MCF 10A (cell line): ENCODE results near the gene GRM7. TPM values are rescaled to one million over a fixed set of nuclear protein-coding genes. Genes with fewer than 3 reads are reported as not detected.

ENCODE experiments used
- BruUV-seq: library from RNA; stranded (reverse); fragments of 400-500 nt; replicated peaks from 2 replicates; lab custom pipeline; 2021; lab: Mats Ljungman, UMichigan
- CTCF ChIA-PET: fragments of 300-600 bp; sonication (Branson Sonifier 250); formaldehyde crosslinking; extraction: SDS; loops from one replicate; lab custom pipeline; 2021; ENCODE audit warnings: antibody characterized with exemption, inconsistent platforms; lab: Yijun Ruan, JAX
- POLR2A ChIA-PET: fragments of 300-600, 350-650 bp; sonication (Branson Sonifier 250); formaldehyde crosslinking; extraction: SDS; loops from one replicate; lab custom pipeline; 2020; ENCODE audit warnings: antibody characterized with exemption, inconsistent platforms; lab: Yijun Ruan, JAX
- DNase-seq: peaks from one replicate; pipeline ENCODE4 v3.0.0-alpha.2; 2018; ENCODE audit not compliant: unreplicated experiment
- H3K27ac Mint-ChIP-seq: one replicate; pipeline ENCODE4 v1.8.0; 2022; ENCODE audit warnings: mild to moderate bottlenecking, low read depth, mixed read lengths; ENCODE audit not compliant: unreplicated experiment
- H3K27me3 Mint-ChIP-seq: one replicate; pipeline ENCODE4 v1.8.0; 2022; ENCODE audit warnings: mixed read lengths; ENCODE audit not compliant: insufficient read depth, unreplicated experiment
- H3K36me3 Mint-ChIP-seq: one replicate; pipeline ENCODE4 v1.8.0; 2022; ENCODE audit warnings: mild to moderate bottlenecking, moderate library complexity, mixed read lengths; ENCODE audit not compliant: insufficient read depth, unreplicated experiment
- H3K4me1 Mint-ChIP-seq: one replicate; pipeline ENCODE4 v1.8.0; 2022; ENCODE audit warnings: mixed read lengths; ENCODE audit not compliant: insufficient read depth, unreplicated experiment
- H3K4me3 Mint-ChIP-seq: one replicate; pipeline ENCODE4 v1.8.0; 2022; ENCODE audit warnings: mild to moderate bottlenecking, moderate library complexity, mixed read lengths; ENCODE audit not compliant: unreplicated experiment
- H3K9me3 Mint-ChIP-seq: one replicate; pipeline ENCODE4 v1.8.0; 2022; ENCODE audit warnings: mixed read lengths; ENCODE audit not compliant: unreplicated experiment
- intact Hi-C: fragments of 100-400 bp; cut with micrococcal nuclease; formaldehyde crosslinking; loops from 2 replicates; pipeline ENCODE4 v1.14.1; 2022
- total RNA-seq: library from RNA; stranded (reverse); gene quantifications from 2 replicates; pipeline ENCODE4 v1.2.3, GENCODE V29; 2022
- TF ChIP-seq, protein P1 (sequence below): fragments of 200-600 bp; IDR thresholded peaks from one replicate; pipeline ENCODE4 v1.8.0; 2022; ENCODE audit warnings: antibody characterized with exemption, mild to moderate bottlenecking; ENCODE audit not compliant: unreplicated experiment

GRM7 gene
- total RNA-seq, 1 experiment from 2014 or later: not detected

DNA sequence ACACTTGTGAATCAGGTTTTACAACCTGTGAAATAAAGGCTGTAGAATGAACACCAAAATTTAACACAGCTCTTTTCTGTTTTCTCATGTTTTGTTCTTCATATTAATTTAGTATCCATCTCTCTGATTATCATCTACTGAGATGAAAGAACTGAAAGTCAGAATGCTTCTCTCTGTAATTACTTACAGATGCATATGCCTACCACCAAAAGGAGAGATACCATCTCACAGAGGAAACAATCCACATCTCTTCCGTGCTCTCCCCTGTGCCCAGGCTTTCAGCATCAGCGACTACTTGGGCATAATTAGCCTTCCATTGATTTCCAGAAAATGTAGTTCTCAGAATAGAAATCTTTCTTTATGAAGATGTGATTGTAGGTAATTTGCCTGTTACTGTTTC lies 741.4 kb downstream of the GRM7 start:
- BruUV-seq: no TSS peak
- POLR2A ChIA-PET: no interaction called here
- intact Hi-C loops: no loop called here
- TF ChIP-seq, protein P1, sequence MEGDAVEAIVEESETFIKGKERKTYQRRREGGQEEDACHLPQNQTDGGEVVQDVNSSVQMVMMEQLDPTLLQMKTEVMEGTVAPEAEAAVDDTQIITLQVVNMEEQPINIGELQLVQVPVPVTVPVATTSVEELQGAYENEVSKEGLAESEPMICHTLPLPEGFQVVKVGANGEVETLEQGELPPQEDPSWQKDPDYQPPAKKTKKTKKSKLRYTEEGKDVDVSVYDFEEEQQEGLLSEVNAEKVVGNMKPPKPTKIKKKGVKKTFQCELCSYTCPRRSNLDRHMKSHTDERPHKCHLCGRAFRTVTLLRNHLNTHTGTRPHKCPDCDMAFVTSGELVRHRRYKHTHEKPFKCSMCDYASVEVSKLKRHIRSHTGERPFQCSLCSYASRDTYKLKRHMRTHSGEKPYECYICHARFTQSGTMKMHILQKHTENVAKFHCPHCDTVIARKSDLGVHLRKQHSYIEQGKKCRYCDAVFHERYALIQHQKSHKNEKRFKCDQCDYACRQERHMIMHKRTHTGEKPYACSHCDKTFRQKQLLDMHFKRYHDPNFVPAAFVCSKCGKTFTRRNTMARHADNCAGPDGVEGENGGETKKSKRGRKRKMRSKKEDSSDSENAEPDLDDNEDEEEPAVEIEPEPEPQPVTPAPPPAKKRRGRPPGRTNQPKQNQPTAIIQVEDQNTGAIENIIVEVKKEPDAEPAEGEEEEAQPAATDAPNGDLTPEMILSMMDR: no peak
- Mint-ChIP-seq H3K9me3 (no peaks in the 10 kb centered on the region), H3K27me3 (no peaks in the 10 kb centered on the region), H3K4me1 (peaks cover 5% of the 10 kb centered on the region), H3K36me3 (no peaks in the 10 kb centered on the region), H3K4me3 (no peak overlapping the region), H3K27ac (no peak overlapping the region)
- CTCF ChIA-PET: interaction anchor here (0.6 kb wide), 1 partner anchor 204 kb away, joined by 3 read pairs; no protein-coding TSS in a partner anchor
- DNase-seq: no peak

DNA sequence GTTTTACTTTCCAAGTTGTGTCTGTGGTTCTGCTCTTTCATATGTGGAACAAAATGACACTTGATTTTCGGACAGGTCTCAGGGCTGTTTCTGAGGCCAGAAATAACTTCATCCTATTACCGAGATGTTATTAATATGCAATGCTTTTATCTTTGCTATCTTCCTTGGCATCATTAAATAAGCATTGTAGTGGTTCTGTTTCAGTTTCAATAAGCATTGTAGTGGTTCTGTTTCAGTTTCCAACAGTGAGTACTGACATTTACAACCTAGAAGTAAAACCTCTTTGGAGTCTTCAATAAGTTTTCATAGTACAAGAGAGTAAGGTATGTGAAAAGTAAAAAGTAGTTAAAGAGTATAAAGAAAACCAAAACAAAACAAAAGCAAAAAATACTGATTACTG lies 746.2 kb downstream of the GRM7 start:
- no peak for DNase-seq
- TF ChIP-seq, protein P1: no peak
- Mint-ChIP-seq H3K4me1 (peaks cover 5% of the 10 kb centered on the region), H3K4me3 (no peak overlapping the region), H3K36me3 (no peaks in the 10 kb centered on the region), H3K9me3 (no peaks in the 10 kb centered on the region), H3K27me3 (no peaks in the 10 kb centered on the region), H3K27ac (no peak overlapping the region)
- no TSS peak for BruUV-seq
- POLR2A ChIA-PET: no interaction called here
- CTCF ChIA-PET: interaction anchor here (0.7 kb wide), 2 partner anchors 76 to 93 kb away, joined by 3 read pairs; no protein-coding TSS in a partner anchor
- intact Hi-C loops: no loop called here

DNA sequence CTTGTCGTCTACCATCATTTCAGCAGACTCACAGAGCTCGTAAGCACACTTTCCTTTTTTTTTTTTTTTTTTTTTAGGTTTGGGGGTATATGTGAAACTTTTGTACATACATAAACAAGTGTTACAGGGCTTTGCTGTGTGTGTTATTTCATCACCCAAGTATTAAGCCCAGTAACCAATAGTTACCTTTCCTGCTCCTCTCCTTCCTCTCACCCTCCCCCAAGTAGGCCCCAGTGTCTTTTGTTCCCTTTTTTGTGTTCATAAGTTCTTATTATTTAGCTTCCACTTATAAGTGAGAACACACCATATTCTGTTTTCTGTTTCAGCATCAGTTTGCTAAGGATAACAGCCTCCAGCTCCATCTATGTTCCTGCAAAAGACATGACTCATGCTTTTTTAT lies 746.8 kb downstream of the GRM7 start:
- no peaks in the 10 kb centered on the region for H3K27me3 Mint-ChIP-seq
- H3K4me1 Mint-ChIP-seq: peaks cover 4% of the 10 kb centered on the region
- CTCF ChIA-PET: interaction anchor here (0.5 to 0.7 kb wide), 3 partner anchors 16 to 93 kb away, joined by 3 read pairs; no protein-coding TSS in a partner anchor
- H3K27ac Mint-ChIP-seq: no peak overlapping the region
- DNase-seq: no peak
- POLR2A ChIA-PET: no interaction called here
- no peak overlapping the region for H3K4me3 Mint-ChIP-seq
- intact Hi-C loops: no loop called here
- H3K36me3 Mint-ChIP-seq: no peaks in the 10 kb centered on the region
- no peaks in the 10 kb centered on the region for H3K9me3 Mint-ChIP-seq
- TF ChIP-seq, protein P1: no peak
- BruUV-seq: no TSS peak

DNA sequence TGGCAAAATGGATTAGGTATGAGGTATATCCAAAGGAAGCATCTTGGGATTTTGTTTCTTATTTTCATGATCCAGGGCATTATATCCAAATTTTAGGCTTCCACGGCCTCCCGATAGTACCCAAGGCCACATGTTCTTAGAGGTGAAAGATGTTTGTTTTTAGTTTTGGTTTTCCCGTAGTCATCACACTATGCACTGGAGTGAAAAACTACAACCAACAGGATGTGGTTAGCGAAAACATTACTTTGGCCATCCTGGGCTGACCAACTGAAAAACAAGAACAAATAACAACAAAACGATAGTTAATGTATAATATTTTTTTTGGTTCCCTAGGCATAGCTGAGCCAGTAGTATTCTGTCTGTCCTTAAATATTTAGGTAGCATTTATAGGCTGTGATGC lies 749.7 kb downstream of the GRM7 start:
- POLR2A ChIA-PET: no interaction called here
- H3K4me1 Mint-ChIP-seq: peaks cover 6% of the 10 kb centered on the region

More for the DNA sequence above, 749.7 kb downstream of the GRM7 start:
- TF ChIP-seq, protein P1: no peak
- no TSS peak for BruUV-seq
- DNase-seq: no peak
- no peaks in the 10 kb centered on the region for H3K9me3 Mint-ChIP-seq
- H3K4me3 Mint-ChIP-seq: no peak overlapping the region
- H3K27me3 Mint-ChIP-seq: no peaks in the 10 kb centered on the region
- no peak overlapping the region for H3K27ac Mint-ChIP-seq
- CTCF ChIA-PET: interaction anchor here (0.6 to 0.7 kb wide), 2 partner anchors 20 to 487 kb away, joined by 3 to 4 read pairs; no protein-coding TSS in a partner anchor
- intact Hi-C loops: no loop called here
- H3K36me3 Mint-ChIP-seq: no peaks in the 10 kb centered on the region
